AG10803 (cell line): ENCODE measurements around the gene PEPD.
A peak's percentile ranks its signal among the peaks of the same experiment; 100 is the strongest.

Experiments used
- DNase-seq: peaks from one replicate; pipeline ENCODE4 v3.0.0; 2010; ENCODE audit warnings: low read depth
- H3K4me3 ChIP-seq: 2 replicates; pipeline ENCODE4 v1.5.1; 2011; ENCODE audit warnings: mild to moderate bottlenecking, low read length, control low read depth
- CTCF ChIP-seq: conservative IDR thresholded peaks from 2 replicates; pipeline ENCODE4 v1.5.1; 2011; ENCODE audit warnings: mild to moderate bottlenecking, low read length, control low read depth, inconsistent platforms

Gene PEPD

GRCh38 chr19:33344573-33344925 lies 177.0 kb downstream of the PEPD start:
- no peak overlapping the region for H3K4me3 ChIP-seq
- TF ChIP-seq CTCF, result no peak
- DNase-seq, result no peak

GRCh38 chr19:33343859-33344572 lies 177.6 kb downstream of the PEPD start:
- TF ChIP-seq CTCF, result no peak
- H3K4me3 ChIP-seq, result no peak overlapping the region
- DNase-seq, result peak; percentile 21

- no peak for TF ChIP-seq CTCF
- no peak overlapping the region for H3K4me3 ChIP-seq
- DNase-seq, result no peak
Observed at GRCh38 chr19:33343301-33343700, 178.3 kb downstream of the PEPD start.

- no peak for DNase-seq
- no peak for TF ChIP-seq CTCF
- H3K4me3 ChIP-seq, result no peak overlapping the region
Observed at GRCh38 chr19:33340991-33341390, 180.6 kb downstream of the PEPD start.

GRCh38 chr19:33339016-33339984 lies 182.3 kb downstream of the PEPD start:
- no peak for TF ChIP-seq CTCF
- no peak overlapping the region for H3K4me3 ChIP-seq
- no peak for DNase-seq
